Ishikawa (cell line): ENCODE results near the gene TMEM169.

Experiments
- CEBPB ChIP-seq: IDR thresholded peaks from 2 replicates; pipeline ENCODE4 v1.6.1; 2012
- CREB1 ChIP-seq: IDR thresholded peaks from 2 replicates; pipeline ENCODE4 v1.6.1; 2012; ENCODE audit warnings: low read depth
- EGR1 ChIP-seq: IDR thresholded peaks from 2 replicates; pipeline ENCODE4 v1.6.1; 2012
- EP300 ChIP-seq: IDR thresholded peaks from 2 replicates; pipeline ENCODE4 v1.6.1; 2012; ENCODE audit warnings: borderline replicate concordance
- FOXM1 ChIP-seq: IDR thresholded peaks from 2 replicates; pipeline ENCODE4 v1.6.1; 2012; ENCODE audit warnings: low read depth, borderline replicate concordance
- NFIC ChIP-seq: IDR thresholded peaks from 2 replicates; pipeline ENCODE4 v1.6.1; 2012
- RAD21 ChIP-seq: IDR thresholded peaks from 2 replicates; pipeline ENCODE4 v1.6.1; 2012; ENCODE audit warnings: low read depth
- TAF1 ChIP-seq: IDR thresholded peaks from 2 replicates; pipeline ENCODE4 v1.6.1; 2012; ENCODE audit warnings: low read depth, mild to moderate bottlenecking
- TCF12 ChIP-seq: IDR thresholded peaks from 2 replicates; pipeline ENCODE4 v1.6.1; 2012; ENCODE audit warnings: low read depth
- TEAD4 ChIP-seq: IDR thresholded peaks from 2 replicates; pipeline ENCODE4 v1.6.1; 2012
- YY1 ChIP-seq: IDR thresholded peaks from 2 replicates; pipeline ENCODE4 v1.6.1; 2012; ENCODE audit warnings: low read depth
- ZBTB7A ChIP-seq: IDR thresholded peaks from 2 replicates; pipeline ENCODE4 v1.6.1; 2012; ENCODE audit warnings: low read depth
- TF ChIP-seq, protein P1 (sequence below): IDR thresholded peaks from 2 replicates; pipeline ENCODE4 v1.6.1; 2012
- TF ChIP-seq, protein P2 (sequence below): IDR thresholded peaks from 2 replicates; pipeline ENCODE4 v1.6.1; 2012; ENCODE audit warnings: low read depth, mild to moderate bottlenecking
- TF ChIP-seq, protein P3 (sequence below): IDR thresholded peaks from 2 replicates; pipeline ENCODE4 v1.6.1; 2012

The TMEM169 gene

DNA sequence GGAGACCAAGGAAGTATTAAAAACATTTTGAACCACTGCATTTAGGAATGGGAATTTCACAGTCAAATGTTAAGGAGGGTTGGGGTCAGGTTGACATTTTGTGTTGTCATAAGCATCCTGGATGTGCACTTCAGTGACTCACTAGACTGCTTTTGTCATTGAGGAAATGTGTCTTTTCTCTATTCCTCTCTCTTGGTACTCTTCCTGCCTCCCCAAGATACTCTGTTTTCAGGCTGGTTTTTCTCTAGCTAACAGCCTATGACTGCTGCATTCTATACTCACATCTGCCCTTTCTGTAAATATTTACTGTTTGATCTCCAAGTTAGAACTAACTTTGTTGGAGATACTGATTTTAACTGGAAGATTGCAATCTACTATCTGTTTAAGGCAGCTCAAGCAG lies 50.9 kb downstream of the TMEM169 start:
- TF ChIP-seq, protein P1, sequence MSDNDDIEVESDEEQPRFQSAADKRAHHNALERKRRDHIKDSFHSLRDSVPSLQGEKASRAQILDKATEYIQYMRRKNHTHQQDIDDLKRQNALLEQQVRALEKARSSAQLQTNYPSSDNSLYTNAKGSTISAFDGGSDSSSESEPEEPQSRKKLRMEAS = no peak
- no peak for TF ChIP-seq ZBTB7A
- no peak for TF ChIP-seq TAF1
- no peak for TF ChIP-seq TCF12
- TF ChIP-seq CREB1 = no peak
- no peak for TF ChIP-seq TEAD4
- TF ChIP-seq RAD21 = no peak
- no peak for TF ChIP-seq YY1
- no peak for TF ChIP-seq NFIC
- TF ChIP-seq, protein P2, sequence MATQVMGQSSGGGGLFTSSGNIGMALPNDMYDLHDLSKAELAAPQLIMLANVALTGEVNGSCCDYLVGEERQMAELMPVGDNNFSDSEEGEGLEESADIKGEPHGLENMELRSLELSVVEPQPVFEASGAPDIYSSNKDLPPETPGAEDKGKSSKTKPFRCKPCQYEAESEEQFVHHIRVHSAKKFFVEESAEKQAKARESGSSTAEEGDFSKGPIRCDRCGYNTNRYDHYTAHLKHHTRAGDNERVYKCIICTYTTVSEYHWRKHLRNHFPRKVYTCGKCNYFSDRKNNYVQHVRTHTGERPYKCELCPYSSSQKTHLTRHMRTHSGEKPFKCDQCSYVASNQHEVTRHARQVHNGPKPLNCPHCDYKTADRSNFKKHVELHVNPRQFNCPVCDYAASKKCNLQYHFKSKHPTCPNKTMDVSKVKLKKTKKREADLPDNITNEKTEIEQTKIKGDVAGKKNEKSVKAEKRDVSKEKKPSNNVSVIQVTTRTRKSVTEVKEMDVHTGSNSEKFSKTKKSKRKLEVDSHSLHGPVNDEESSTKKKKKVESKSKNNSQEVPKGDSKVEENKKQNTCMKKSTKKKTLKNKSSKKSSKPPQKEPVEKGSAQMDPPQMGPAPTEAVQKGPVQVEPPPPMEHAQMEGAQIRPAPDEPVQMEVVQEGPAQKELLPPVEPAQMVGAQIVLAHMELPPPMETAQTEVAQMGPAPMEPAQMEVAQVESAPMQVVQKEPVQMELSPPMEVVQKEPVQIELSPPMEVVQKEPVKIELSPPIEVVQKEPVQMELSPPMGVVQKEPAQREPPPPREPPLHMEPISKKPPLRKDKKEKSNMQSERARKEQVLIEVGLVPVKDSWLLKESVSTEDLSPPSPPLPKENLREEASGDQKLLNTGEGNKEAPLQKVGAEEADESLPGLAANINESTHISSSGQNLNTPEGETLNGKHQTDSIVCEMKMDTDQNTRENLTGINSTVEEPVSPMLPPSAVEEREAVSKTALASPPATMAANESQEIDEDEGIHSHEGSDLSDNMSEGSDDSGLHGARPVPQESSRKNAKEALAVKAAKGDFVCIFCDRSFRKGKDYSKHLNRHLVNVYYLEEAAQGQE = no peak

DNA sequence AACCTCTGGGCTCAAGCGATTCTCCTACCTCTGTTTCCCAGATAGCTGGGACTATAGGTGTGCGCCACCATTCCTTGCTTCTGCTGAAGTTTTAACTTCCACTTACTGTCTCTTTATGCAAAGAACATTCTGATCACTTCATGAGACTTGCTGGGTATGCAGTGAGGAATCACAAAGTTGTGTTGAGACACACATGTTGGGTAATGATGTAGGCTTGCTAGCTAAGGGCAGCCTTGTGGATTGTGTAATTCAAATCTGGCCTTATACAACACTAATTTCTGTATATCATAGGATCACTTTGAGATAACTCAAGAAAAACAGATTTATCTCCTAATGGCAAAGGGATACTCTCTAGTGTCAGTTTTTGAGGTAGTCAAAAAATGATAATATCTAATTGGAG lies 51.7 kb downstream of the TMEM169 start:
- TF ChIP-seq EP300 = no peak
- TF ChIP-seq RAD21 = no peak

DNA sequence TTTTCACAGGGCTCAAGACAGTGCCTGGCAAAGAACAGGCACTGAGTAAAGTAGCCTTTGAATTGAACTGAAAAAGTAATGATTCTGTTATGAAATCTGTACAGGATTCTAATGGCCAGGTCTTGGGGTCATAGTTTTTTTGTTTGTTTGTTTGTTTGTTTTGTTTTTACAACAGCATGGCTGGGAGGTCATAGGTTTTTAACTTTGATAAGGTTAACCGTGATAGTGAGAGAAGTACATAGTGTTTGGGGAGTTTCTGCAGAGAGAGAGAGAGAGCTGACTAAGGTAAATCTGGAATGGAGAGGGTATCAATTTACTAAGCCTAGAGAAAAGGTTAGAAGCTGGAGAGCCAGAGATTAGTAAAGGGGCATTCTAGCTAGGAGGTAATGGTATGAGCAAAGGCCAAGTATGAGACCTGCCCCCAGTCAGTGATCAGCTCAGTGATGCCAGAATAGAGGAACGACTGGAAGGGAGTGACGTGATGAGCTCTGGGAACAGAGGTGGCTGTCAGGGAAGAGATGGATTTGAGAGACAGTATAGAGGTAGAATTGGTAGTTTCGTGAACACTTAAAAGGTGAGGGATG lies 53.3 kb downstream of the TMEM169 start:
- TF ChIP-seq EGR1 = no peak
- TF ChIP-seq TCF12 = no peak
- no peak for TF ChIP-seq CREB1
- no peak for TF ChIP-seq TEAD4
- no peak for TF ChIP-seq ZBTB7A
- no peak for TF ChIP-seq TAF1

DNA sequence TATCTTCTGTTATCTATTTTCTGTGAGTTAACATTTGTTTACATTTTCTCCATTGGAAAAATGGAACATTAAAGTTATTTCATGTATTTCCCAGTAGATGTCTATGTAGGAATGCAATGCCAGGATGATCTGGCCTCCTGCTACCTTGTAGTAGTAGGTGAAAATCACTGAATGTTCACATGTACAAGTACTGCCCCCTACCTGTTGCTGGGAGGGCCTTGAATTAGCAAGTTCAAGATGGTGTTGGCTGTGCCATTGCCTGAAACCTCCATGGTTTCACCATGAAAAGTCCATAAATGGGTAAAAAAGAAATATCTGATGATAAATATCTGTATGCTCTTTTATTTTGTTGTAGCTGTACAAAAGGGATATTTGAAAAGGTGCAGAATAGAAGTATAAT lies 58.2 kb downstream of the TMEM169 start:
- TF ChIP-seq FOXM1 (no peak), NFIC (no peak), CREB1 (no peak), CEBPB (no peak), RAD21 (no peak), EGR1 (no peak), YY1 (no peak), TEAD4 (no peak), TAF1 (no peak), TCF12 (no peak), EP300 (no peak)
- TF ChIP-seq, protein P3, sequence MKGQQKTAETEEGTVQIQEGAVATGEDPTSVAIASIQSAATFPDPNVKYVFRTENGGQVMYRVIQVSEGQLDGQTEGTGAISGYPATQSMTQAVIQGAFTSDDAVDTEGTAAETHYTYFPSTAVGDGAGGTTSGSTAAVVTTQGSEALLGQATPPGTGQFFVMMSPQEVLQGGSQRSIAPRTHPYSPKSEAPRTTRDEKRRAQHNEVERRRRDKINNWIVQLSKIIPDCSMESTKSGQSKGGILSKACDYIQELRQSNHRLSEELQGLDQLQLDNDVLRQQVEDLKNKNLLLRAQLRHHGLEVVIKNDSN = no peak

DNA sequence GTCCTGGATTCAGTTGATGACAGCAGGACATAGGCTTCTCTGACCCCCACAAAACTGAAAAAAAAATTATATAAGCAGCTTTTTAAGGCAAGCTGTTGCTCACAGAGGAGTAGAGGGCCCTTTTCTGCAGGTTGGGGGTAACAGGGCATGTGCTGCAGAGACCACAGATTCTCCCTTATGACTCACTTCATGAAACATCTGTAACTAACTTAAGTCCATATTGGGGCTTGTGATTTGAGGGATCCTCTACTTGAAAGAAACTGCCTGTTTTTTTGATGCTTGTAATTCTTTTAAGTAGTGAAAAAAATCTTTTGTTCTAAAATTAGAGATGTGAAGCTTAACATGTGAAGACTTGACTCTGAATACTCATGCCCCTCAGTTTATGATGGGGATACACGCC lies 60.8 kb downstream of the TMEM169 start:
- no peak for TF ChIP-seq EP300

DNA sequence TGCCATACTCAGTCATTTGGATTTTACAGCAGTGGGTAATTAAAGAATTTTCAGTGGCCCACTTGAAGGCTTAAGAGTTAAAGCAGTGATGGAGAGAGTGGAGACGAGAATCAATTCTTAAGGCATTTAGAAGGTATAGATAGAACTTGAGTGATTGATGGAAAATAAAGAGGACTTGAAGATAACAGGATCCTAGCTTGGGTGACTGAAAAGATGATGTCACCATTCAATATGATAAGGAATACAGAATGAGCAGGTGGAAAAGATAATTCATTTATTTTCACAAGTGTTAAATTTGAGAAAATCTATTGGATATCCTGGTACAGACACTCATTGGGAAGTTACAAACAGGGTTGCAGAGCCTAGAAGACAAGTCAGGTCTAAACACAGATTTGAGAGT lies 62.7 kb downstream of the TMEM169 start:
- TF ChIP-seq, protein P1 = no peak
- no peak for TF ChIP-seq EGR1
- TF ChIP-seq TAF1 = no peak
- TF ChIP-seq CEBPB = no peak
- TF ChIP-seq, protein P2 = no peak
- no peak for TF ChIP-seq RAD21
- TF ChIP-seq, protein P3 = no peak
- no peak for TF ChIP-seq EP300
- no peak for TF ChIP-seq FOXM1

DNA sequence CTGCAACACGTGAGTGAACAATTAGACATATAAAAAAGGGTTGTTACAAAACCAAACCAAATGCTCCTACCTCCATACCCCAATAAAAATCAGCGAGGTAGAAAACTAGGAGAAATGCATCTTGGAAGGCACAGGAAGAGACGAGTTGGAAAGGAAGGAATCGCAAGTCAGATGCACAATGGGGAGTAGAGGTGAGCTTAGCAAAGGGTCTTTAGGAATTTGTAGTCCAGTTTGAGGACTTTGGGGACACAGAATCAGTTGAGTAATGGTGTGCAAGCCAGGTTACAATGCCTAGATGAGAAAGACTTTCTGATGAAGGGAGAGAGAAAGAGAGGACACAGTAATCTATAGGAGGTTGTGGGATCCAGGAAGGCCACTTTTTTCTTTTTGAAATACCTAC lies 63.1 kb downstream of the TMEM169 start:
- no peak for TF ChIP-seq TCF12
- no peak for TF ChIP-seq EP300
- TF ChIP-seq, protein P3 = no peak
- TF ChIP-seq, protein P1 = no peak
- no peak for TF ChIP-seq YY1
- no peak for TF ChIP-seq TEAD4
- TF ChIP-seq RAD21 = no peak
- no peak for TF ChIP-seq NFIC
- no peak for TF ChIP-seq CREB1
- TF ChIP-seq CEBPB = no peak
- no peak for TF ChIP-seq EGR1
- TF ChIP-seq, protein P2 = no peak
- TF ChIP-seq TAF1 = no peak
- no peak for TF ChIP-seq FOXM1
- TF ChIP-seq ZBTB7A = no peak
